ENCODE measurements around the gene RCOR1.
"Not testable (repeated sequence)": the region's sequence is repeated elsewhere in the genome, so short reads cannot be mapped to it uniquely, and the experiment has no call there.

RCOR1 gene

GRCh38 chr14:102591944-102592762 lies at the start of gene RCOR1:
RCOR1 (plus strand) TSS chr14:102592649; CDS start chr14:102592887, 238 bp downstream.
- DNase-seq (ENCODE audit: low spot score), result peak; percentile 98

DNA sequence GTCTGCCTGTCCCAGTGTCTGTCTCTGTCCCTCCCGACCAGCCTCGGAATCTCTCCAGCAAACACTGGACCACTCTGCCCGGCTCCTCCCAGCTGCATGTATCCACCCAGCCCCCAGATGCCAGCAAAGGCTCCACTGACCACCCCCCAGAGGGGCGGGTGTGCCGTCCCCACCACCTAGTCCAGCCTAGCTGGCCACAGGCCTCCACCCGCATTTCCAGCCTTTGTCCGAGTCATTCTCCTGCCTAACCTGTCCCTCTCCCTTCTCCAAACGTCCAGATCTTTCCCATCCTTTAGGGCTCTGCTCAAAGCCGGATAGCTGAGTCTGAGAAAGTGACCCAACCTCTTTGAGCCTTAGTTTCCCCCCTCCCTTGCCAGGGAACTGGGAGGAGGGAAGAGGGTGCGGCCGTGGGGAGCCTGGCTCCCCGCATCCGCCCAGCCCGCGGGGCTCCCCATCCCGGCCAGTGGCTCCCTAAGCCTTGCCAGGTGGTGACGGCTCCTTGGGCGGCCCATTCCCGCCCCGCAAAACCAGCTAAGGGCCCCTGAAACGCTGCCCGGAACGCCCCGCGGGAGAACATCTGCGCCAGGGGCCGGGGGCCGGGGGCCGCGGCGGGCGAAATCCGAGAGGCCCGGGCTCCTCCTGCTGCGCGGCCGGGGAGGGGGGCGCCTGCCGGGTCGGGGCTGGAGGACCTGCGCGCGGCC lies 48.3 kb upstream of the RCOR1 start:
- DNase-seq (ENCODE audit: low spot score), result peak; percentile 79

DNA sequence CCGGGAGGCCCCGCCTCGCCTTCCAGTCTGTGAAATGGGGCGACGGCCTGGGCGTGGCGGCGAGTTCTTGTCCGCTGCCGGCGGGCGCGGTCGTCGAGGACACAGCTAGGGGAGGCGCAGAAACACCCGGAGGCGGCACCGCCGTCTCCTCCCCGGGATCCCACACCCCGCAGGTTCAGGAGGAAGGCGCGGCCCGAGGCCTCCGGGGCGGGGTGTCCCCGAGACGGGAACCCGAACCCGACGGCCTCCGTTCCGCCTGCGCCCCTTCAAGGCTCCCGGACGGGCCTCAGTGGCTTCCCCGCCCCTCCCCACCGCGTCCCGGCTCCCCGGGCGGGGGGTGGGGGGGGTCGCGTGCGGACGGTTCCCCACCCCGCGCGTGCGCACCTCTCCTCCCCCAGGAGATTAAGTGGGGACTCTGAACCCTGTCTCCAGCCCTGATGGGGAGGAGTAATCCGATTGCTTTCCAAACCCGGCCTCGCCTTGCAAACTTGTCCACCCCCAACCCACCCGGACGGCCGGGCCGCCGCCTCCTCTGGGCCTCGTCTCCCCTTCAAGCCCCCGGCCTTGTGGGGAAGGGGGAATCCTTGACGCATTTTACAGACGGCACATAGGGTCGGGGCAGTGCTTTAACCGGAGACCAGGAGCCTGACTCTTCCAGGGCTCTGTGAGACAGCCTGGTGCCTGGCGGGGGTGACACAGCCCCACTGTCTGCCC lies 47.5 kb upstream of the RCOR1 start:
- DNase-seq (ENCODE audit: low spot score), result peak; percentile 86

- peak; percentile 77 for DNase-seq (ENCODE audit: low spot score)
Measured at GRCh38 chr14:102545461-102546265, 46.8 kb upstream of the RCOR1 start.

- no peak for DNase-seq (ENCODE audit: low spot score)
Measured at GRCh38 chr14:102548616-102549240, 43.7 kb upstream of the RCOR1 start.

DNA sequence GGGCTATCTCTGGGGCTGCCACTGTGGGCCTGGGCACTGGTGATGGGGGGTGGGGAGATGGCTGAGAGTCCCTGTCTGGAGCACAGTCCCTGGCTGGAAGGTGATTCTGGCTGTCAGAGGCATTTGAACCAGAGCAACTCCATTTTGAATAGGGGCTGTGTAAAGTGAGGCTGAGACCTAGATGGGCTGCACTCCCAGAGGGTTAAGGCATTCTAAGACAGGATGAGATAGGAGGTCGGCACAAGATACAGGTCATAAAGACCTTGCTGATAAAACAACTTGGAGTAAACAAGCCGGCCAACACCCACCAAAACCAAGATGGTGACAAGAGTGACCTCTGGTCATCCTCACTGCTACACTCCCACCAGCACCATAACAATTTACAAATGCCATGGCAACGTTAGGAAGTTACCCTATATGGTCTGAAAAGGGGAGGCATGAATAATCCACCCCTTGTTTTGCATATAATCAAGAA lies 41.5 kb upstream of the RCOR1 start:
- DNase-seq (ENCODE audit: low spot score), result not testable (repeated sequence)

DNA sequence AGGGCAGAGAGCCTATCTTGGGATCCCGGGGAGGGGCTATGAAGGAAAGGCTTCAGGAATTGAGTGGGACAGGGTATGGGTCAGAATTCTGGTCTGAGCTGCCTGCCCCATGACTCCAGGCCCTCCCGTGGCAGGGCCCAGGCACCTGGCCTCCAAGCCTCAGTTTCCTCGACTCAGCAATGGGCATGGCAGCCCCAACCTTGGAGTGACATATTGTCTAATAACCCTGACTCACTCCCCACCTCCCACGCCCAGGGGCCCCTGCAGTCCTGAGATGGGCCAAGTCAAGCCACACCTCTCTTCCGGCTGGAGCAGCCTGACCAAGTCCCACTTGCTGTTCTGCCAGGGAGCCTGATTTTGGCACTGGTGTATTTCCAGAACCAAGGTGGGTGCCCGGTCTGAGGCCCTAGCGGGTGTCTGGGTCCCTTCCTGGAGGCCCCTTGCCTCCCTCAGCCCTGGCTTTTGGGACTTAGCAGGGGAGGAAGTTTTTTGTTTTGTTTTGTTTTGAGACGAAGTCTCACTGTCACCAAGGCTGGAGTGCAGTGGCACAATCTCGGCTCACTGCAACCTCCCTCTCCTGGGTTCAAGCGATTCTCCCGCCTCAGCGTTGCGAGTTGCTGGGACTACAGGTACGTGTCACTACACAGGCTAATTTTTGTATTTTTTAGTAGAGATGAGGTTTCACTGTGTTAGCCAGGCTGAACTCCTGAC lies 40.3 kb upstream of the RCOR1 start:
- no peak for DNase-seq (ENCODE audit: low spot score)

DNA sequence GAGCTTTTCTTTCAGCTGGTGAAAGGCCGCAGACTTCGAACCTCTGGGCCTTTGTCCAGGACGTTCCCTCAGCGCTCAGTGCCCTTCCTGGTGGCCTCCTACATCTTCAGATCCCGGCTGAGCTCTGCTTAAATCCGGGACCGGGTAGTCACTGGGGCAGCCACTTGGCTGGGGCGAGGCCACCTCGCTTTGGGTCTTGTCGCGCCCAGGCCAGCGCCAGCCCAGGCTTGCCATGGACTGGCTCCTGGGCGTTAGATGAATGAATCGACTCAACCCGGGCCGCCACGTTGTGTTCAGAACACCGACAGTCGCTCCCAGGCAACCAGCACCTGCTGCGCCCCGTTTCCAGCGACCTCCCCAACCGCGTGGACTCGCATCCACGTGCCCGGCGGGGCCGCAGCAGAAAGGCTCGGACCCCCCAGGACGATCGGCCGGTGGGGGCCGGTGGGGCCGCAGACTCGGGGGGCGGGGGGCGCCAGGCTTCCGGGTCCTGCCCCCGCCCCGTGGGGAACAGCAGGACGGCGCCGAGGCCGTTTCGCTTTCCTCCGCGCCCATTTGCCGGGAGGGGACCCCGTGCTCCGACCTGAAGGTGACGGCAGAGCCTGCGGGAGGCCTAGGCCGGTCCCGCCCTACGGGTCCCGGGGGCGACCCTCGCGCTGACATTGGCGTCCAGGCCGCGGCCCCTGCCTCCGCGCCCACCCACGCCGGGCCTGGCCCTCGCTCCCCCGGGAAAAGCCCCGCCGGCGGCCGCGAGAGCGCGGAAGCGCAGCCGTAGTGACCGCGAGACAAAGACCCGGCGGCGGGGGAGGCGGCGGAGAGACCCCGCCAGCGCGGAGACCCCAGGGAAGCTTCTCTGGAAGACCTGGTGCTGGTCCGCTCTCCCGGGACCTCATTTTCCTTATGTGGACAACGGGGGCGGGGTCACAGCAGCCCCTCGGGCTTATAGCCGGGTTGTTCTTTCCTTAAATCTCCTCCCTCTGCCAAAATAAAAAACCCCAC lies 37.3 kb upstream of the RCOR1 start:
- peak; percentile 37 for DNase-seq (ENCODE audit: low spot score)

GRCh38 chr14:102556098-102556677 lies 36.3 kb upstream of the RCOR1 start:
- no peak for DNase-seq (ENCODE audit: low spot score)

DNA sequence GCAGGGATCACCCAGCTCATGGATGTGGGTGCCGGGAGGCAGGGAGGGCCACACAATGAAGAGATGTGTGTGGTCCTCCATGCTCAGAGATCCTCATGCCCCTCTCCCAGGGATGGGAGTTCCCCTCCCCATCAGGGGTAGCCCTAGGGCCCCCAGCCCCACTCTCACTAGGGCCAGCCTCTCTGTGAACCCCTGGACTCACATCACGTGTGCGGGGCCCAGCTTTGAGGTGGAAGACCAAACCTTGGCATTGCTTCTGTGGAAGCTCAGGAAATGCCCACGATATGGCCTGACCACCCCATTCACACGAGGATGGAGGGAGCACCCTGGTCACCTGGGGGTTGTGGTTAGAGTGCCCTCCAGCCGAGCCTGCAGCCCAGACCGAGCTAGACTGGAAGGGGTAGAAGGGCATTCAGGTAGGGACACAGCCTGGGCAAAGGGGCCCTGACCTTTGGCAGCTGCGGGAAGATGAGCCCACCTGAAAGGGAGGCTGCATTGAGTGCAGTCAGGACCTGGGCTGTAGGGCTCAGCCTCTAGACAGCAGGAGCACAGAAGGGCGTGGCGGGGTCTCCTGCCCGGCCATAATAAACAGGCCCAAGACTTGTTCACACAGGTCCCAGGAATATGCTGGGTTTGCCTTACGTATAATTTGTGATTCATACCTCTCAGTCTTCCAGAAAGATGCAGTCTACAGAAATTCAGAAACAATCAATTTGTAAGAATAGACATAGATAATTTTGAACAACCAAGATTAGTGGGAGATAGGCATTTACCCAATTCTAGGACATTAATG lies 34.8 kb upstream of the RCOR1 start:
- no peak for DNase-seq (ENCODE audit: low spot score)

DNA sequence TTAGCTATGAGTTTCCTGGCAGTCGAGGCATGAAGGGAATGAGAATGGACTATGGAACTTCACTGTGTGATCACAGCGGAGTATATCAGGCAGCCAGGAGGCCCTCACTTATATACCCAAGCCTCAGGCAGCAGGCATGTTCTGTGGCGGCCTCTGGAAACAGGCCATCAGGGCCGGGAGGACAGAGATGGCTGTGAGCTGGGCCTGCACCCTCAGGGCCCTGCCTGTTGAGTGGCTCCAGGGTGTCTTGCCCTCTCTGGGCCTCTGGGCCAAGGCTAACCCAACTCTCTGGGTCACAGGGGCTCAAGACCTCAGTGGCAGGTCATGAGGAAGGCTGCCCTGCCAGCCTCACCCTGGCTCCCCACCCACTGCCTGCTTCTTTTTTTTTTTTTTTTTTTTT lies 33.9 kb upstream of the RCOR1 start:
- no peak for DNase-seq (ENCODE audit: low spot score)

DNA sequence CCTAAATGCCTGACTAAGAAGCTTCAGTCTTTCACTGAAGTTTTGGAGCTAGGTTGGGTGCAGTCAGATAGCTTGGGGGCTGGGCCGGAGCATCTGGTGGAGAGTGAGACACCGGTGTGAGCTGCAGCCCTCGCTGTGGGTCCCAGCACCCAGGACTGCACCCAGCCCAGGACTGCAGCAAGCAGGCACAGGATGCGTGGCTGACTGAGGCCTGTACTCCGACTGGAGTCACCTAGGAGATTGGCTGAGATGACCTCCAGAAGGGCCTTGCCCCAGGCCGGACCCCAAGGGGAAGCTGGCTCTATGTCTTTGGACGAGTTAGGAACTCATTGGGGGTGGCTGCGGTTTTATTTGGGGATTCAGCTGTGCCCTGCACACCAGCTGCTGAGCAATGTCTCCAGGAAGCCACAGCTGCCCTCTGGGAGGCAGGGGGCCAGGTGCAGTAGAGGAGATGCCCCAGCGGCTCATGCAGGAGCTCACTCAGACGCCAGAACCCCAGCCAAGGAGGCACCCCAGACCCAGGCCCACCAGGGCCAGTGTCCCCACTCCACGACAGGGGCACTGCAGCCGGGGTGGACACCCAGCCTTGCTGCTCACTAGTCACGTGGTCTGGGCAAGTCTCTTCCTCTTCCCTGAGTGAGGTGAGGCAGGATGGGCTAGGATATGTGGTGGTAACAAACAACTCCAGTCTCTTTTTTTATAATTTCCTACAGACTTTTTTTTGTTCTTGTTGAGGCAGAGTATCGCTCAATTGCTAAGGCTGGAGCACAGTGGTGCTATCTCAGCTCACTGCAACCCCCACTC lies 31.8 kb upstream of the RCOR1 start:
- DNase-seq (ENCODE audit: low spot score), result peak; percentile 37

- DNase-seq (ENCODE audit: low spot score), result no peak
Measured at GRCh38 chr14:102565331-102565887, 27.0 kb upstream of the RCOR1 start.

- DNase-seq (ENCODE audit: low spot score), result no peak
Measured at GRCh38 chr14:102565959-102566358, 26.5 kb upstream of the RCOR1 start.

DNA sequence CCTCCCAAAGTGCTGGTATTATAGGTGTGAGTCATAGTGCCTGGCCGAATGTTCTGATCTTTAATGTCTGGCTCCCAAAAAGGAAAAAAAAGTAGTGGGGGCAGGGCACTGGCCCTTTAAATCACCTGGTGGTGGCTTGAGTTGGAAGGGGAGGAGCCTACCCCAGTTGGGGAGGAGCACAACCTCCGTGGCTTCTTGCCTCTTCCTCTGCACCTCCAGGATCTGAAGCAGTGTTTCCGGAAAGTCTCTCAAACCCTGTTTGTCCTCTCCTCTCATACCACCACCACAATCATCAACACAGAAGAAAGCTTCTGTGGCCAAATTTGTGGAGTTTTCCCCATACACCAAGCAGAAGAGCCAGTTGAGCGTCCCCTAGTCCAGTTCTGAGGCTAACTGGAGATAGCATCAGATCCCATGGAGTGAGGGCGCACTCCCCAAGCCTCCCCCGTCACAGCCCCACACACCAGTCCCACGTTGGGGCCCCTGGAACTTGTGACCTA lies 24.3 kb upstream of the RCOR1 start:
- DNase-seq (ENCODE audit: low spot score), result no peak

DNA sequence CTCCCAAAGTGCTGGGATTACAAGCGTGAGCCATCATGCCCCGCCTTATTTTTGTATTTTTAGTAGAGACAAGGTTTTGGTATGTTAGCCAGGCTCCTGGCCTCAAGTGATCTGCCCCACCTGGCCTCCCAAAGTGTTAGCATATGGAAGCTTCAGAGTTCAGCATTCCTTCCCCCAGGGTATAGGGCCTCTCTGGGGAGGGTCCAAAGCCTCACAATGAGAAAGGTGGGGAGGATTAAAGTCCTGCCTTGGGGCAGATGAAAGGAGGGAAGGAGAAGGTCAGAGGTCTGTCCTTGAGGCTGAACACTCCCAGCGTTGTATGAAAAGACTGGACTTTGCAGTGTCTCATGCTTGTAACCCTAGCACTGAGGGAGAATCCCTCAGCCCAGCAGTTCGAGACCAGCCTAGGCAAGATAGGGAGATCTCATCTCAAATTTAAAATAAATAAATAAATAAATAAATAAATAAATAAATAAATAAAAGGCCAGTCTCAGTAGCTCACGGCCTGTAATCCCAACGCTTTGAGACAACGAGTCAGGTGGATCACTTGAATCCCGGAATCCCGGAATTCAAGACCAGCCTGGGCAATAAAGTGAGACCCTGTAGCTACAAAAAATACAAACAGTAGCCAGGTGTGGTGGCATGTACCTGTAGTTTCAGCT lies 22.0 kb upstream of the RCOR1 start:
- no peak for DNase-seq (ENCODE audit: low spot score)
